NCI-H345 (cell line): ENCODE data around the gene EPB41L1.
A peak's percentile ranks its signal among the peaks of the same experiment; 100 is the strongest.

Experiments
- DNase-seq: peaks from one replicate; lab custom pipeline; 2025; lab: John Stamatoyannopoulos, UW

Gene EPB41L1

DNA sequence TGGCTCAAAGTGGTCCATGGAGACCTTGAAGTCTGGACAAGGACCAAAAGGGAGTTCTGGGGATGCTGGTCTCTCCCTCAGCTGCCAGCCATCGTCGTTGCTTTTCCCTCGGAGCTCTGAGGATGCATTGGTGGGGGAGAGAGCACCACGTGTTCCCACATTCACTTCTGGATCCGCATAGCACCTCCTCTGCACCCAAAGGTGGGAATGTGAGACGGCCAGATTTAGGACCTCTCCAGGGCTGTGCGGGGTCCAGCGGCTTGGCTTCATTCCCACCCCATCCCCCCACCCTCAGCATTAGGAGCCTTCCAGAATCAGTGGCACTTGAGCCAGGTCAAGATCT, 1.1 kb downstream of the EPB41L1 start:
- DNase-seq = no peak

DNA sequence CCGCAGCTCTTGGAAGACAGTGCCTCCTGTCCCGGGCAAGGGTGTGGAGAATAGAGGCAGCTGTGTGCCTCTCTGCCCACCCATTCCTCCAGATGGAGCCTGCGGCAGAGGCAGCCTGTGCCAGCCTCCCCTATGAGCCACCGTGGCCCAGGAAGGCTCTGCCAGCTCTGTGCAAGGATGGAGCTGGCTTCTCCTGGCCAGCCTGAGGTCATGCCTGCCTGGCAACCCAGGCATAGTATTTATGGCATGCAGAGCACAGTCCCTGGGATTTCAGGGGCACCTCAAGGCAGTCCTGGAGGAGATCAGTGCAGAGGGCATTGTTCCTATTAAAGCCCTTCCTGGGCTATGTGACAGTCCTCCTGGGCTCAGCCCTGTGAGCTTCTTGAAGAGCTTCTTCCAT, 1.5 kb downstream of the EPB41L1 start:
- DNase-seq = no peak

DNA sequence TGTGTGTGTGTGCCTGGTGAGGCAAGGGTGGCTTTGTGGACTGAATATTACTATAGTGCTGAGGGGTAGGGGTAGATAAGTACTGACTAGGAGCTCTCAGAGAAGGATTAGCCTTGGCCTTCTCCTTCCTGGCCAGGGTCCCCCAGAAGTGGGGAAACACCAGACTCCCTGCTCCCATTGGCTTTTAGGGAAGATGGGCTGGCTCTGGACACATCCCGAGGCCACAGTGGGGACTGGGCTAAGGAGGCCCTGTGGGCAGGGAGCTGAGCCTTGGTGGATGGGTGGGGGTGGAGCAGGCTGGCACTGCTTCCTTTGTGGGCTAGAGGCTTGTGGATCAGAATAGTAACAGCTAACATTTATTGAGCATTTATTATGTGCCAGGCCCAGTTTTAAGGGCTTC, 3.1 kb downstream of the EPB41L1 start:
- DNase-seq = no peak

DNA sequence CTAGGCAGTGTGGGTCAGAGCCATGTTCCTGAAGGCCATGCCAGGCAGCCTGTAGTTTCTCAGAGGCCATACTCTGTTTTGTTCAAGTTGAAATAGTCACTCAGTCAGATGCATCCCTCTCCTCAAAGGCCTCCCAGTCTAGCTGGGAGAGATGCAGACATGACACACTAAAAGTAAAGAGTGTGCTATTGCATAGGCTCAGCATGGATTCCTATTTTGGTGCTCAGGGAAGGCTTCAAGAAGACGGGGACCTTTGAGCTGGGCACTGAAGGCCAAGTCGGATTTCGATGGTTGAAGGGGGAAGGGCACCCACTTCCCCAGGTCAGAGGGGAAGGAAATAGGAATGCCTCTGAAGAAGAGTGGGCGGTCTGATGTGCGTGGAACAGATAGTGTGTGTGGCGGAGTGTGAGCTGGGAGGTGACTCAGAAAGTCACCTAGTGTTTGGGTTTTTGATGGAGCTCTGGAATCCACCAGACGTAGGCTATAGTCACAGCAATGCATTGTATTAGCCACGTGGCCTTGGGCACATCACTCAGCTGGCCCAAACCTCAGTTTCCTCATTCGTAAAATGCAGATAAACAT, 3.7 kb downstream of the EPB41L1 start:
- no peak for DNase-seq

DNA sequence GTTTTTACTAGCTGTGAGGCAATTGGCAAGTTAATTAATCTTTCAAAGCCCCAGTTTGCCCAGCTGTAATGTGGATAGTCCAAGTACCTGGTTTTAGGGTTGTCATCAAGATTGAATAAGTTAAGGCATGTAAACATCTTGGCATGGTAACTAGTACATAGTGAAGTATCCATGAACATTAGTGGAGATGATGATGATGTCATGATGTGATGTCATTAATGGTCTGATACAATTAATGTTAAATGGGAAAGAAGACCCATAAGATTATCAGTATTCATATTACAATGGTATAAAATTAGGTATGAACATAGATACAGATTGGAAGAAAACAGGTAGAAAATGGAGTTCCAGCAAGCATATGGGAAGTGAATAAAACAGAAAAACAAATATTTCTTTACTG, 5.3 kb downstream of the EPB41L1 start:
- DNase-seq = no peak

DNA sequence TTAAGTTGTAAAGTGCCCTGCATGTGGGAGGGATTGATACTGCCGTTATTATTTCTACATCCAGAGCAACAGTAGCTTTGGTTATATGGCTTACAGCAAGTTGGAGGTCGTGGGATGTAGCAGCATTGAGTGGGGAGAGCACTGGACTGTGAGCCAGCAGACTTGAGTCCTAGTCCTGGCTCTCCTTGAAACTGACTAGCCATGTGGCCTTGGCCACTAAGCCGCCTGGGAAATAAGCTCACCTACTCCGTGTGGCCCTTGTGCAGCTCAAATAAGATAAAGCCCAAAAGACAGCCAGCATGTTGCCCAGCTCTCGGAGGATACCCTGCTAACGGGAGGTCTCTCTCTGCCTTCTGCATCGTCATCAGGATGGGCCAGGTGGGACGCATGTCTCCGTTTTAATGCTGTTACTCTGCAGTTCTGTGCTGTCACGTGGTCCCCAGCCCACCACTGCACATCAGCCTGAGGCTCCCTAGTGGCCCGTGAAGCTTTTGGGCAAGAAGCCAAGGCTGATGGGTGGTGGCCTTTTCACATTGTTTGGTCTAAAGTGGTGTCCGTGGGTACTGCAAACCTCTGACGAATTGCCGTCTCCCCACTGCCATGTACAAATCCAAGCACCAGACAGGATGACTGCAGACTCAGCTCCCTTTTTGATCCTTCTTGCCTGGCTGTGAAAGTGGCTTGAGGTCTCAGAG, 7.9 kb downstream of the EPB41L1 start:
- peak; percentile 79 for DNase-seq

DNA sequence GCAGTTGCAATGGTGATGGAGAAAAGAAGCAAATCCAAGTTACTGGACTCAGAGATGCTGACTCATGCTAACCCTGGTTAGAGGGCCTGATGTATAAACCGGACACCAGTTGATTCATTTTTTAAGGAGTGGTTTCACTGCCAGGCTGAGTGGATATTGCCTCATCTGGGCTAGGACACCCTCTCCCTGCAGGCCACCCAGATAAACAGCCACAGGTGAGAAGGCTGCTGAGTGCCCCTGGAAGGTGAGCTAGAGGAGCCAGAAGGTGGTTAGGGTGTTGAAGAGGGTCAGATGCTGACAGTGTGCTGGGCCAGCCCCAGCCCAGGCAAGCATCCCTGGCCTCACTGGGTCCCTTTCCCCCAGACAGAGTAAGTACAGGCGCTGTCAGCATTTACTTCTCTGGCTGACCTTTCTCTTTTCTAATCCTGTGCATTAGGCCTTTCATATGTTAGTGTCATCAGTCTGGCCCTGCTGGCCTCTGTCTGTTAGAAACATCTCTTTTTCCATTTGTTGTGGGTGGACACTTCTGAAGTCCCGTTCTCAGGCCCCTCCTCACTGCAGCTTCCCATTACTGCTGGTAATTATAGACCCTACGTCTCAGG, 13.5 kb downstream of the EPB41L1 start:
- no peak for DNase-seq

DNA sequence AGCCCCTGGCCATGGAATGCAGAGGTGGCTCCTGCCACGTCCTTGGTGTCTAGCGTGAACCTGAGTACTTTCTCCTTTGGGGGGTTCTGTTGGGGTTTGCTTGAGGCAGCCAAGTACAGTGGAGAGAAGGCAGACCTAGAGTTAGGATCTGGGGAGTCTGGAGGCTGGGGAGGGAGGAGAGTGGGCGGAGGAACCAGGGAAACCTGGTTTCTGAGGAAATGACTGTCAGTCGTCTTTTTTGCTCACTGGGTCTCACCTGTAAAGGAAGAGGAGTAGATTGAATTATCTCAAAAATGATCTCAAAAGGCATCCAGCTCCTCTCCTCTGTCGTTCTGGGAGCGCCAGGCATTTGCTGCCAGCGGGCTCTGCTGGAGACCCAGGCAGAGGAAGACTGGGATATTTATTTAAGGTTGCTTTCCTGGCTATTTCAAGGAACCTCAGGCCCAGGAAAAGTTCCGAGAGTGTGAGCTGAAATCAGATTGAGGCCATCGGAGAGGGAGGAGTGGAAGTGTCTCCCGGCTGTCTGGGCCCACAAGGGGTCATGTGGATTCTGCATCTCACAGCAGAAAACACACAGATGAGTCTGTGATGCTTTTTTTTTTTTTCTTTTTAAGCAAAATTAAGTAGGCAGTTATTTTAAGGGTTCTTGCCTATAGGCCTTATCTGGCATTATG, 16.1 kb downstream of the EPB41L1 start:
- DNase-seq = no peak

DNA sequence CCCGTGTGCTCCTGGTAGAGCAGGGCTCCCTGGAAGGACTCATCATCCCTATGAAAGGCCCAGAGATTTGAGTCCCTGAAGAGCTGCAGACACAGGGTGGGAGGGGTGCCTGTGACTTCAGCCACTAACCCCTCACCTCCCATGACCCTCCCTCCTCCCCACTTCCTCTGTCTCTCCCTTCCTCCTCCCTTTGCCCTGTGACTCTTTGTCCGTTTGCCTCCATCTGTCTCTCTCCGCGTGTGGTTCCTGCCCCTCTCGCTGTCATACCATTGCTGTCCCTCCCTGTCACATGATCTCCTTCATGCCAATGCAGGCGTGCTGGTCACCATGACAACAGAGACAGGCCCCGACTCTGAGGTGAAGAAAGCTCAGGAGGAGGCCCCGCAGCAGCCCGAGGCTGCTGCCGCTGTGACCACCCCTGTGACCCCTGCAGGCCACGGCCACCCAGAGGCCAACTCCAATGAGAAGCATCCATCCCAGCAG, 19.0 kb downstream of the EPB41L1 start:
- DNase-seq = no peak

DNA sequence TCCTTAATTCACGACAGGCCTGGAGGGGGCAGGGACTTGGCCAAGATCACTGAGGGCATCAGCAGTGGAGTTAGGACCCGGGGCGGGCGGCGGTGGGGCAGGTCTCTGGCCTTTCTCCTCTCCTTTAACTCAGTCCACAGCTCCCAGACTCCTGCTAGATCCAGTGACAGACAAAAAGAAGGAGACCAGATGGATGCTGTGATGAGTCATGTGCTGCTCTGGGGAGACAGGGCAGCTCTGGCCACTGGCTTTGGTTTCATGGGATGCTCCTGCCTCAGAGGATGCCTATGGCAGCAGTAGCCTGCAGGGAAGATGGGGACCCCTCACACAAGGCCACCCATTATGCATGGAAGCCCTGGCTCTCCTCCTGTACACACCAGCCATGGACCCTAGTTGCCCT, 20.5 kb downstream of the EPB41L1 start:
- DNase-seq = no peak

DNA sequence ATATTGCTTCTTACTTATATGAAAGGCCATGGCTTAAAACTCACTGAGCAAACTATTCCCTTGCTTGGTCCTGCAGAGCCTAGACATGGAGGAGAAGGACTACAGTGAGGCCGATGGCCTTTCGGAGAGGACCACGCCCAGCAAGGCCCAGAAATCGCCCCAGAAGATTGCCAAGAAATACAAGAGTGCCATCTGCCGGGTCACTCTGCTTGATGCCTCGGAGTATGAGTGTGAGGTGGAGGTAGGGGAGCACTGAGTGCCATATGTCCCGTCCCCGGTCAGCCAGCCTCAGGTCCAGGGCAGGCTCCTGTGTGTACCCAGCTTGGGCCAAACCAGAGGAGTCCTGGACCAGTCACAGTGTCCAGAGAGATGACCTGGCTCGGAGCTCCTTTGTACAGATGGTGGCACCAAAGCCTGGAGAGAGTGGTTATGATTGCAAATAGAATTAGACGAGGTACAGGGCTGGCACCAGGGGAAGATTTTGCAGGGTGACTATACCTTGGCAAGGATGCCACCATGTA, 21.0 kb downstream of the EPB41L1 start:
- no peak for DNase-seq

DNA sequence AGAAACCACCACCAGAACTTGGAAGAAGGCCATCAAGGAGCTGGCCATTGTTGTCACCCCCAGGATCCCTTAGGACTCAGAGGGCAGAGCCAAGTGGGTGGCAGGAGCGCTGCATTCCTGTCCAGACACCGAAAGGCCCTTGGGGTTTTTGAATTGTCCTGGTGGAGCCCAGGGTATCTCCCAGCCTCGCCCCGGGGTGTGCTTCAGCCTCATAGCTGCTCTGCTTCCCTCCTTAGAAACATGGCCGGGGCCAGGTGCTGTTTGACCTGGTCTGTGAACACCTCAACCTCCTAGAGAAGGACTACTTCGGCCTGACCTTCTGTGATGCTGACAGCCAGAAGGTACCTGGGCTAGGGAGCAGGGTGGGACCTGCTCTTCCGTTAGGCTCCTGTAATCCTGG, 23.2 kb downstream of the EPB41L1 start:
- DNase-seq = no peak

DNA sequence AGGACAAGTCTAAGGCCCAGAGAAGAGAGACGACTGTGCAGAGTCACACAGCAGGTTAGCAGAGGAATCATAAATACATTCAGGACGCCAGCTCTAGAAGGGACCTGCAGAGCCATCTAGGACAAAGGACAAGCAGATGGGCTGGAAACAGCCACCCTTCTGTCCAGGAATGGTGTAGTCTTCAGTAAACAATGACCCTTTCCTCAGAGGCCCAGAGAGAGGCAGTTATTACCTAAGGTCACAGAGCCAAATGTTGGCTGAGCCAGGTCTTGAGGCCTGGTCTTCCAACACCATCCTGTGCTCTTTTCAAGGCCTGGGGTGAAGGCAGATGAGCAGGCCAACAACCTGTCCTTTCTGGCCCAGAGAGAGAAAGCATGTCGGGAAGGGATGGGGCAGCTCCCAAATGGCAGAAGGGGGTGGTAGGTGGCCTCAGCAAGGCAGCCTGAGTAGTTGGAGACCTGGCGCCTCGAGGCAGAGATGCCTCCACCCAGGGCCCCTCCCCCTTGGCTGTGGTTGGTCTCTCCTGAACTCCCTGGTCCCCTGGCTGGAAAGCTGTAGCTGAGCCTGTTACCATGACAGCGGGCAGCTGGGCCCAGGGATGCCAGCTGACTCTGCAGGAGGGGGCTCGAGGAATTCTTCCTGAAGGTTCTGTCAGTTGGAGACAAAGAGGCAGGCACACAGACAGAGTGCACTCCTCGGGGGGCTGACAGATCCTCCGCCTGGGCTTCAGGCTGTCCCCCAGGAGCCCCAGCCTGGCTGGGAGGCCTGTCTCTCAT, 24.8 kb downstream of the EPB41L1 start:
- peak; percentile 26 for DNase-seq

DNA sequence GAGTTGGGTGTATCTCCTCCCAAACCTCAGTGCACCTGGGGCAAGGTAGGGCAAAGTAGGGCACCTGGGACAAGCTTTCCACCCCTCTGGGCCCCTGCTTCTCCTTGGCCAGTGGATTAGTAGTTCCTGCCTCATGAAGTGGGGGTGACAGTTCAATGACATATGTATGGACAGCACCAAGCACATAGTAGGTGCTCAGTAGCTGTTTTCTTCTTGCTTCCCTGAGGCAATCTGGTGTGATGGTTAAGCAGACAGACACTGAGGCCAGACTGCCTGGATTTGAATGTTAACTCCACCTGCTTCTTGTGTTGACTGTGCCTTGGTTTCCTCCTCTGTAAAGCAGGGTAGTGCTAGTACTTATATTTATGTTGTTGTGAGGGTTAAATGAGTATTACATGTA, 25.8 kb downstream of the EPB41L1 start:
- DNase-seq = no peak

DNA sequence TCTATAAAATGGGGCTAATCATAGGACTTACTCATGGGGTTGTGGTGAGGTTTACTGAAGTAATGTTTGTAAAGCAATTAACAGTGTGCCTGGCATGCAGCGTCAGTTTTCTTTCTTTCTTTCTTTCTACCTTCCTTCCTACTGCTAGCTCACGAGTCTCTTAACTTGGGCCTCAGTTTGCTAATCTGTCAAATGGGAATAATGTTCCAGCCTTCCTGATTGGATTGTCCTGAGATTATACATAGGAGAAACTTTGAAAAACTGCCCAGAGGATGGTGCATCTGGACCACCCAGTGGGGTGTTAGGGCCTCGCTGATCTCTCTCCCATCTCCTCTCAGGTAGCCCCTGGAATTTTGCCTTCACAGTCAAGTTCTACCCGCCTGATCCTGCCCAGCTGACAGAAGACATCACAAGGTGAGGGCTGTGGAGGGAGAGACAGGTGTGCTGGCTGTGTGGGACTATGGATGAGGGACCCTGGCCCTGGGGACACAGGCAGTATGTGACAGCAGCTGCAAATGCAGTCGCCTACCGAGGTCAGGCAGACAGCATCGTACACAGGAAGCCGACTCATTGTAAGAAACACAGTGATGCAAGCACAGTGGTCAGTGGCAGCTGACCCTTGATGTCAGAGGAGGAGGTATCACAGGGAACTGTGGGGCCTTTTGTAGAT, 27.5 kb downstream of the EPB41L1 start:
- no peak for DNase-seq

DNA sequence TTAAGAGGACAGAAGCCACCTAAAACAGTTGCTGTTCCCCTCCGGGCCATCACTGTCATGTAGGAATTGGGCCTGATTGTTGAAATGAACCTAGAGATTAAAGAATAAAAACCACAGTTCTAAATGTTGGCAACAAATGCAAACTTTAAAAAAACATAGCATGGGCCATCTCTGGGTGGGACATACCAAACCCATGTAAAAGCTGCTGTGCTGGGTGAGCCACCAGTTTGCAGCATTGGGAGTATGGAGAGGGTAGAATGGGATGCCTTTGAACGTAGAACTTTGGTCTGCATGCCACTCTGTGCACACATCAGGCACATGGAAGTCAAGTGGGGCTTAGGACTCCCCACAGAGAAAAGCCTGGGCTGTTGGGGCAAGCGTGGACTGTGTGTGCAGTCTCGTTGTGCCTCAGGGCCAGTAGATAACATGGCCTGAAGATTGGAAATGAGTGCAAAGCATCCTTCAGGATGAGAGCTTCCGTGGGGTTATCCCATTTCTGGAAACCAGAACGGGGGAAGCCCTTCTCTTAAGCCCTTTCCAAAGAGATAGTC, 28.1 kb downstream of the EPB41L1 start:
- no peak for DNase-seq

DNA sequence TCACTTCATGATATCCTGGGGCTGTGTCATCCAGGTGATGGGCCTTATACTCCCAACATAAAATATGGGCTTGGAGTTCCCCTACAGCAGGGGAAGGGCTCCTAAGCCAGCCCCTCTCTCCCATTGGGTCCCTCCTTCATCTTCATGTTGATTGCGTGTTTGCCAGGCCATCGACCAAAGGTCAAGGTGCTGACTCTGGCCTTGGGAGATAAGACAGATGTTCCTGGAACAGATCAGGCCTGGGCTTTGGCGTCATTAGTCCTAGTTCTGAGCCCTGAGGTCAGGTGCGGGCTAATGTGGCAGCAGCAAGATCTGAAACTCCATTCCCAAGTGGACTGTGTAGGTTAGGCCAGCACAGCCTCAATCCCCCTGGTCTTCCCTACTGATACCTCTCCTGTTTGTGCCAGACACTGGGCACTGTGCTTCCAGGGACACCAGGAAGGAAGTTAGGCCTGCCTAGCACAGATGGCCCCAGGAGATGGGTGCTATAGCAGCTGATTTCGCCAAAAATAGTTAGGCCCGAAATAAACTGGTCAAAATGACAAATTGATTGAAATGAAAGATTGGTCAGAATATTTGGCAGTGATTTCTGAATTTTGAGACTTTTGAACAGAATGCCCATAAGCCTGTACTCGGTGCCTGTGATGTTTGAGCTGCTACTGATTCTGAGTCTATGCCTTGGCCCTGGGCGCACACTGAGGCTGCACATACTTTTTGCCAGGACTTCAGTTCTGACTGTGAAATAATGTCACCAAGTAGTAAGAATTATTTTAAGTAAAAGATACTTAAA, 28.8 kb downstream of the EPB41L1 start:
- DNase-seq = no peak

DNA sequence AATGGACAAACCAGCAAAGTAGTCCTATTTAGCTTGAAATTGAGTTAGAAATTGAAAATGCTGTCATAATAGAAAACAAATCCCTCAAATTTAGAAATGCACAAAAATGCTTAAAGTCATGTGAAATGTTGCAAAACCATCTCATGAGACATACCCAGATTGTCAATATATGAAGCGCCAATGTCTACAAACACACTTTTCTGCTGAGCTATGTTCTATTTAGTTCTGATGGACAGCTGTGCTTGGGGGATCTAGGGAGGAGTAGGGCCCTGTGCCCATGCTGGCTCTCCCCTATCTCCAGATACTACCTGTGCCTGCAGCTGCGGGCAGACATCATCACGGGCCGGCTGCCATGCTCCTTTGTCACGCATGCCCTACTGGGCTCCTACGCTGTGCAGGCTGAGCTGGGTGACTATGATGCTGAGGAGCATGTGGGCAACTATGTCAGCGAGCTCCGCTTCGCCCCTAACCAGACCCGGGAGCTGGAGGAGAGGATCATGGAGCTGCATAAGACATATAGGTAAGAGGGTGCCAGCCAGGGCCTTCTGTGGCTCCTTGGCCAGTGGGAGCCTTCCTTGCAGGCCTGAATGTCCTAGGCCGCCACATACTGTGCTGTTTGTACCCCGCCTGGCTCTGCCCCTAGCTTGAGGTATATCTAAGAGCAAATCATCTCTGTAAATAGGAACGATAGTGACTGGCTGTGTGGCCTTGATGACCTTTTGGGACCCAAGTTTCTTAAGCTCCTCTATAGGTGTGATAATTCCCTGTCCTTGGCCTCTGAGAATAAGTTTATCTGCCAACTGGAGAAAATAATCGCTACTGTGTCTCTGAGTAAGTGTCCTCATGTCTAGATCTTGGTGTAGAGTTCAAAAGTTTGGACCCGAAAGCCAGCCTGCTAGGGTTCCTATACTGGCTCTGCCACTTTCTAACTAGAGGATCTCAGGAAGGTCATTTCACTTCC, 30.6 kb downstream of the EPB41L1 start:
- no peak for DNase-seq
